WTC11 (cell line): ENCODE data around the gene AIF1. TPM values are rescaled to one million over a fixed set of nuclear protein-coding genes. Genes with fewer than 3 reads are reported as not detected.

Experiments
- ATAC-seq: fragments of 200-7000 bp; cut with Tn5 transposase; 2 replicates; pipeline ENCODE4 v1.10.0; 2021; ENCODE audit warnings: mild to moderate bottlenecking, moderate library complexity
- CTCF ChIA-PET: fragments of 300-600 bp; sonication (Branson Sonifier 250); formaldehyde crosslinking; loops from one replicate; lab custom pipeline; 2021; ENCODE audit warnings: antibody characterized with exemption; lab: Charles Lee
- POLR2A ChIA-PET: fragments of 350-600 bp; sonication (Branson Sonifier 250); formaldehyde crosslinking; loops from one replicate; lab custom pipeline; 2021; ENCODE audit warnings: antibody characterized with exemption; lab: Charles Lee
- DNase-seq: peaks from one replicate; pipeline ENCODE4 v3.0.0; 2021; ENCODE audit warnings: low spot score
- H3K27ac Mint-ChIP-seq: 2 replicates; pipeline ENCODE4 v1.8.0; 2021; ENCODE audit warnings: mixed read lengths
- H3K27me3 Mint-ChIP-seq: 2 replicates; pipeline ENCODE4 v1.8.0; 2021; ENCODE audit warnings: low read depth, mild to moderate bottlenecking, moderate library complexity, mixed read lengths
- H3K36me3 Mint-ChIP-seq: 2 replicates; pipeline ENCODE4 v1.8.0; 2021; ENCODE audit warnings: mixed read lengths
- H3K4me1 Mint-ChIP-seq: 2 replicates; pipeline ENCODE4 v1.8.0; 2022; ENCODE audit warnings: mixed read lengths
- H3K4me3 Mint-ChIP-seq: 2 replicates; pipeline ENCODE4 v1.8.0; 2021; ENCODE audit warnings: mild to moderate bottlenecking, moderate library complexity, mixed read lengths
- H3K9me3 Mint-ChIP-seq: 2 replicates; pipeline ENCODE4 v1.8.0; 2021; ENCODE audit warnings: mixed read lengths
- ATF1 ChIP-seq: sonication (generic); formaldehyde crosslinking; IDR thresholded peaks from 2 replicates; pipeline ENCODE4 v1.8.1; 2023; ENCODE audit warnings: mild to moderate bottlenecking, moderate library complexity, missing genetic modification reagents
- CREM ChIP-seq: sonication (generic); formaldehyde crosslinking; IDR thresholded peaks from 2 replicates; pipeline ENCODE4 v1.8.1; 2022; ENCODE audit warnings: mild to moderate bottlenecking, missing genetic modification reagents, moderate library complexity
- EMX1 ChIP-seq: fragments of 250-450 bp; sonication (Bioruptor Pico); IDR thresholded peaks from 2 replicates; pipeline ENCODE4 v1.8.0; 2021; ENCODE audit warnings: mild to moderate bottlenecking
- ETV6 ChIP-seq: sonication (generic); formaldehyde crosslinking; IDR thresholded peaks from 2 replicates; pipeline ENCODE4 v1.8.1; 2022; ENCODE audit warnings: mild to moderate bottlenecking, missing genetic modification reagents
- FOXK1 ChIP-seq: sonication (generic); formaldehyde crosslinking; IDR thresholded peaks from 2 replicates; pipeline ENCODE4 v1.8.0; 2022; ENCODE audit warnings: mild to moderate bottlenecking, moderate library complexity, missing genetic modification reagents
- GABPB1 ChIP-seq: sonication (generic); formaldehyde crosslinking; IDR thresholded peaks from 2 replicates; pipeline ENCODE4 v1.8.1; 2023; ENCODE audit warnings: mild to moderate bottlenecking, missing genetic modification reagents
- HMGA2 ChIP-seq: fragments of 250-450 bp; sonication (Bioruptor Pico); IDR thresholded peaks from 2 replicates; pipeline ENCODE4 v1.4.0; 2021; ENCODE audit warnings: mild to moderate bottlenecking, moderate library complexity
- JUN ChIP-seq: sonication (generic); formaldehyde crosslinking; IDR thresholded peaks from 2 replicates; pipeline ENCODE4 v1.8.0; 2023; ENCODE audit warnings: mild to moderate bottlenecking, missing genetic modification reagents
- MXD4 ChIP-seq: fragments of 250-450 bp; sonication (Bioruptor Pico); IDR thresholded peaks from 2 replicates; pipeline ENCODE4 v1.8.0; 2021; ENCODE audit warnings: mild to moderate bottlenecking, moderate library complexity, borderline replicate concordance
- NFE2L1 ChIP-seq: sonication (generic); formaldehyde crosslinking; IDR thresholded peaks from 2 replicates; pipeline ENCODE4 v1.8.1; 2023; ENCODE audit warnings: missing genetic modification reagents
- NR2C2 ChIP-seq: sonication (generic); formaldehyde crosslinking; IDR thresholded peaks from 2 replicates; pipeline ENCODE4 v1.8.0; 2022; ENCODE audit warnings: mild to moderate bottlenecking, missing genetic modification reagents
- NR3C1 ChIP-seq: sonication (generic); formaldehyde crosslinking; conservative IDR thresholded peaks from 2 replicates; pipeline ENCODE4 v1.8.1; 2023; ENCODE audit warnings: low read depth, mild to moderate bottlenecking, missing genetic modification reagents
- OVOL2 ChIP-seq: fragments of 250-450 bp; sonication (Bioruptor Pico); IDR thresholded peaks from 2 replicates; pipeline ENCODE4 v1.9.0; 2021; ENCODE audit warnings: mild to moderate bottlenecking, borderline replicate concordance
- RELA ChIP-seq: sonication (generic); formaldehyde crosslinking; IDR thresholded peaks from 2 replicates; pipeline ENCODE4 v1.8.1; 2022; ENCODE audit warnings: missing genetic modification reagents, mild to moderate bottlenecking, borderline replicate concordance
- ZNF138 ChIP-seq: sonication (generic); formaldehyde crosslinking; conservative IDR thresholded peaks from 2 replicates; pipeline ENCODE4 v1.8.1; 2022; ENCODE audit warnings: mild to moderate bottlenecking, moderate library complexity, missing genetic modification reagents
- ZNF263 ChIP-seq: sonication (generic); formaldehyde crosslinking; IDR thresholded peaks from 2 replicates; pipeline ENCODE4 v1.8.1; 2022; ENCODE audit warnings: low read depth, mild to moderate bottlenecking, moderate library complexity, missing genetic modification reagents
- ZNF317 ChIP-seq: sonication (generic); formaldehyde crosslinking; IDR thresholded peaks from 2 replicates; pipeline ENCODE4 v1.8.1; 2023; ENCODE audit warnings: low read depth, mild to moderate bottlenecking, moderate library complexity, missing genetic modification reagents, borderline replicate concordance
- ZNF396 ChIP-seq: fragments of 250-450 bp; sonication (Bioruptor Pico); IDR thresholded peaks from 2 replicates; pipeline ENCODE4 v1.8.0; 2021; ENCODE audit warnings: mild to moderate bottlenecking, moderate library complexity, borderline replicate concordance
- ZNF416 ChIP-seq: fragments of 250-450 bp; sonication (Bioruptor Pico); IDR thresholded peaks from 2 replicates; pipeline ENCODE4 v1.9.0; 2021; ENCODE audit warnings: mild to moderate bottlenecking, inconsistent platforms
- ZNF423 ChIP-seq: fragments of 250-450 bp; sonication (Bioruptor Pico); IDR thresholded peaks from 2 replicates; pipeline ENCODE4 v2.1.2; 2022; ENCODE audit warnings: mild to moderate bottlenecking, moderate library complexity
- total RNA-seq: library from RNA; stranded (reverse); gene quantifications from 3 replicates; pipeline ENCODE4 v1.2.3, GENCODE V29; 2021
- TF ChIP-seq, protein P1 (sequence below): sonication (generic); formaldehyde crosslinking; IDR thresholded peaks from 2 replicates; pipeline ENCODE4 v1.8.0; 2022; ENCODE audit warnings: mild to moderate bottlenecking, missing genetic modification reagents
- TF ChIP-seq, protein P2 (sequence below): sonication (generic); formaldehyde crosslinking; IDR thresholded peaks from 2 replicates; pipeline ENCODE4 v1.8.1; 2023; ENCODE audit warnings: mild to moderate bottlenecking, missing genetic modification reagents, moderate library complexity
- TF ChIP-seq, protein P3 (sequence below): sonication (generic); formaldehyde crosslinking; IDR thresholded peaks from 2 replicates; pipeline ENCODE4 v1.8.0; 2022; ENCODE audit warnings: mild to moderate bottlenecking, missing genetic modification reagents
- TF ChIP-seq, protein P4 (sequence below): sonication (generic); formaldehyde crosslinking; IDR thresholded peaks from 2 replicates; pipeline ENCODE4 v1.8.1; 2022; ENCODE audit warnings: mild to moderate bottlenecking, moderate library complexity, missing genetic modification reagents
- TF ChIP-seq, protein P5 (sequence below): fragments of 250-450 bp; sonication (Bioruptor Pico); IDR thresholded peaks from 2 replicates; pipeline ENCODE4 v1.9.0; 2021; ENCODE audit warnings: mild to moderate bottlenecking, borderline replicate concordance
- TF ChIP-seq, protein P6 (sequence below): sonication (generic); formaldehyde crosslinking; IDR thresholded peaks from 2 replicates; pipeline ENCODE4 v1.8.1; 2022; ENCODE audit warnings: mild to moderate bottlenecking, missing genetic modification reagents, moderate library complexity, borderline replicate concordance
- TF ChIP-seq, protein P7 (sequence below): sonication (generic); formaldehyde crosslinking; IDR thresholded peaks from 2 replicates; pipeline ENCODE4 v1.8.1; 2023; ENCODE audit warnings: mild to moderate bottlenecking, missing genetic modification reagents

The AIF1 gene
- total RNA-seq, 1 experiment from 2014 or later: 5.4 TPM

DNA sequence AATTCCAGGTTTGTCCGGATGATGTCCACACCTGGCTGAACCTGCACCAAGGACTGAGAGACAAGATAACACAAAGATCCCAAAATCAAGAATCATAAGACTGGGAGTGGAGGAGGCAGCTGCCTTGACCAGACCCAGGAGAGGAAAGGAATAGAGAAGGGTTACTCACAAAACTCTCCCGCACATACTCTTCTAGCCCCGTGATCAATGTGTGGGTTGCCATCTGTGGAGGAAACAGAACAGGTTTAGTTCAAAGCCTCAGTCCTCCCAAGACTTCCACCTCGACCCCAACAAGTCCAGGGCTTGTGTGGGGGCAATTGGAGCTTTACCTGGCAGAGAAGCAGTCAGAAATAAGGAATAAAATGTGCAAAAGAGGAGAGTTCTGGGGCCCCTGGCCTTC lies 26.3 kb downstream of the AIF1 start:
- no peaks in the 10 kb centered on the region for H3K27me3 Mint-ChIP-seq
- H3K4me3 Mint-ChIP-seq: no peak overlapping the region
- ATAC-seq (no peak), DNase-seq (no peak)
- H3K4me1 Mint-ChIP-seq: no peaks in the 10 kb centered on the region
- no peaks in the 10 kb centered on the region for H3K9me3 Mint-ChIP-seq
- CTCF ChIA-PET: no interaction called here
- H3K36me3 Mint-ChIP-seq: peaks cover 70% of the 10 kb centered on the region
- no peak overlapping the region for H3K27ac Mint-ChIP-seq
- POLR2A ChIA-PET: interaction anchor here (0.5 kb wide), 1 partner anchor 44 kb away, joined by 5 read pairs; no protein-coding TSS in a partner anchor
- TF ChIP-seq RELA (CRISPR knock-in tag) (no peak), ZNF317 (CRISPR knock-in tag) (no peak), GABPB1 (CRISPR knock-in tag) (no peak), ZNF423 (no peak), FOXK1 (no peak), ZNF138 (CRISPR knock-in tag) (no peak), ETV6 (CRISPR knock-in tag) (no peak), ZNF263 (CRISPR knock-in tag) (no peak), CREM (CRISPR knock-in tag) (no peak), ZNF396 (no peak), HMGA2 (no peak)
- TF ChIP-seq, protein P1, sequence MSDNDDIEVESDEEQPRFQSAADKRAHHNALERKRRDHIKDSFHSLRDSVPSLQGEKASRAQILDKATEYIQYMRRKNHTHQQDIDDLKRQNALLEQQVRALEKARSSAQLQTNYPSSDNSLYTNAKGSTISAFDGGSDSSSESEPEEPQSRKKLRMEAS (CRISPR knock-in tag): no peak
- TF ChIP-seq, protein P2, sequence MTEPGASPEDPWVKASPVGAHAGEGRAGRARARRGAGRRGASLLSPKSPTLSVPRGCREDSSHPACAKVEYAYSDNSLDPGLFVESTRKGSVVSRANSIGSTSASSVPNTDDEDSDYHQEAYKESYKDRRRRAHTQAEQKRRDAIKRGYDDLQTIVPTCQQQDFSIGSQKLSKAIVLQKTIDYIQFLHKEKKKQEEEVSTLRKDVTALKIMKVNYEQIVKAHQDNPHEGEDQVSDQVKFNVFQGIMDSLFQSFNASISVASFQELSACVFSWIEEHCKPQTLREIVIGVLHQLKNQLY (CRISPR knock-in tag): no peak
- TF ChIP-seq, protein P3, sequence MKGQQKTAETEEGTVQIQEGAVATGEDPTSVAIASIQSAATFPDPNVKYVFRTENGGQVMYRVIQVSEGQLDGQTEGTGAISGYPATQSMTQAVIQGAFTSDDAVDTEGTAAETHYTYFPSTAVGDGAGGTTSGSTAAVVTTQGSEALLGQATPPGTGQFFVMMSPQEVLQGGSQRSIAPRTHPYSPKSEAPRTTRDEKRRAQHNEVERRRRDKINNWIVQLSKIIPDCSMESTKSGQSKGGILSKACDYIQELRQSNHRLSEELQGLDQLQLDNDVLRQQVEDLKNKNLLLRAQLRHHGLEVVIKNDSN (CRISPR knock-in tag): no peak
- TF ChIP-seq, protein P4, sequence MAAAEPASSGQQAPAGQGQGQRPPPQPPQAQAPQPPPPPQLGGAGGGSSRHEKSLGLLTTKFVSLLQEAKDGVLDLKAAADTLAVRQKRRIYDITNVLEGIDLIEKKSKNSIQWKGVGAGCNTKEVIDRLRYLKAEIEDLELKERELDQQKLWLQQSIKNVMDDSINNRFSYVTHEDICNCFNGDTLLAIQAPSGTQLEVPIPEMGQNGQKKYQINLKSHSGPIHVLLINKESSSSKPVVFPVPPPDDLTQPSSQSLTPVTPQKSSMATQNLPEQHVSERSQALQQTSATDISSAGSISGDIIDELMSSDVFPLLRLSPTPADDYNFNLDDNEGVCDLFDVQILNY (CRISPR knock-in tag): no peak
- TF ChIP-seq, protein P5, sequence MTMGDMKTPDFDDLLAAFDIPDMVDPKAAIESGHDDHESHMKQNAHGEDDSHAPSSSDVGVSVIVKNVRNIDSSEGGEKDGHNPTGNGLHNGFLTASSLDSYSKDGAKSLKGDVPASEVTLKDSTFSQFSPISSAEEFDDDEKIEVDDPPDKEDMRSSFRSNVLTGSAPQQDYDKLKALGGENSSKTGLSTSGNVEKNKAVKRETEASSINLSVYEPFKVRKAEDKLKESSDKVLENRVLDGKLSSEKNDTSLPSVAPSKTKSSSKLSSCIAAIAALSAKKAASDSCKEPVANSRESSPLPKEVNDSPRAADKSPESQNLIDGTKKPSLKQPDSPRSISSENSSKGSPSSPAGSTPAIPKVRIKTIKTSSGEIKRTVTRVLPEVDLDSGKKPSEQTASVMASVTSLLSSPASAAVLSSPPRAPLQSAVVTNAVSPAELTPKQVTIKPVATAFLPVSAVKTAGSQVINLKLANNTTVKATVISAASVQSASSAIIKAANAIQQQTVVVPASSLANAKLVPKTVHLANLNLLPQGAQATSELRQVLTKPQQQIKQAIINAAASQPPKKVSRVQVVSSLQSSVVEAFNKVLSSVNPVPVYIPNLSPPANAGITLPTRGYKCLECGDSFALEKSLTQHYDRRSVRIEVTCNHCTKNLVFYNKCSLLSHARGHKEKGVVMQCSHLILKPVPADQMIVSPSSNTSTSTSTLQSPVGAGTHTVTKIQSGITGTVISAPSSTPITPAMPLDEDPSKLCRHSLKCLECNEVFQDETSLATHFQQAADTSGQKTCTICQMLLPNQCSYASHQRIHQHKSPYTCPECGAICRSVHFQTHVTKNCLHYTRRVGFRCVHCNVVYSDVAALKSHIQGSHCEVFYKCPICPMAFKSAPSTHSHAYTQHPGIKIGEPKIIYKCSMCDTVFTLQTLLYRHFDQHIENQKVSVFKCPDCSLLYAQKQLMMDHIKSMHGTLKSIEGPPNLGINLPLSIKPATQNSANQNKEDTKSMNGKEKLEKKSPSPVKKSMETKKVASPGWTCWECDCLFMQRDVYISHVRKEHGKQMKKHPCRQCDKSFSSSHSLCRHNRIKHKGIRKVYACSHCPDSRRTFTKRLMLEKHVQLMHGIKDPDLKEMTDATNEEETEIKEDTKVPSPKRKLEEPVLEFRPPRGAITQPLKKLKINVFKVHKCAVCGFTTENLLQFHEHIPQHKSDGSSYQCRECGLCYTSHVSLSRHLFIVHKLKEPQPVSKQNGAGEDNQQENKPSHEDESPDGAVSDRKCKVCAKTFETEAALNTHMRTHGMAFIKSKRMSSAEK: no peak
- TF ChIP-seq, protein P6, sequence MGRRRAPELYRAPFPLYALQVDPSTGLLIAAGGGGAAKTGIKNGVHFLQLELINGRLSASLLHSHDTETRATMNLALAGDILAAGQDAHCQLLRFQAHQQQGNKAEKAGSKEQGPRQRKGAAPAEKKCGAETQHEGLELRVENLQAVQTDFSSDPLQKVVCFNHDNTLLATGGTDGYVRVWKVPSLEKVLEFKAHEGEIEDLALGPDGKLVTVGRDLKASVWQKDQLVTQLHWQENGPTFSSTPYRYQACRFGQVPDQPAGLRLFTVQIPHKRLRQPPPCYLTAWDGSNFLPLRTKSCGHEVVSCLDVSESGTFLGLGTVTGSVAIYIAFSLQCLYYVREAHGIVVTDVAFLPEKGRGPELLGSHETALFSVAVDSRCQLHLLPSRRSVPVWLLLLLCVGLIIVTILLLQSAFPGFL: no peak

DNA sequence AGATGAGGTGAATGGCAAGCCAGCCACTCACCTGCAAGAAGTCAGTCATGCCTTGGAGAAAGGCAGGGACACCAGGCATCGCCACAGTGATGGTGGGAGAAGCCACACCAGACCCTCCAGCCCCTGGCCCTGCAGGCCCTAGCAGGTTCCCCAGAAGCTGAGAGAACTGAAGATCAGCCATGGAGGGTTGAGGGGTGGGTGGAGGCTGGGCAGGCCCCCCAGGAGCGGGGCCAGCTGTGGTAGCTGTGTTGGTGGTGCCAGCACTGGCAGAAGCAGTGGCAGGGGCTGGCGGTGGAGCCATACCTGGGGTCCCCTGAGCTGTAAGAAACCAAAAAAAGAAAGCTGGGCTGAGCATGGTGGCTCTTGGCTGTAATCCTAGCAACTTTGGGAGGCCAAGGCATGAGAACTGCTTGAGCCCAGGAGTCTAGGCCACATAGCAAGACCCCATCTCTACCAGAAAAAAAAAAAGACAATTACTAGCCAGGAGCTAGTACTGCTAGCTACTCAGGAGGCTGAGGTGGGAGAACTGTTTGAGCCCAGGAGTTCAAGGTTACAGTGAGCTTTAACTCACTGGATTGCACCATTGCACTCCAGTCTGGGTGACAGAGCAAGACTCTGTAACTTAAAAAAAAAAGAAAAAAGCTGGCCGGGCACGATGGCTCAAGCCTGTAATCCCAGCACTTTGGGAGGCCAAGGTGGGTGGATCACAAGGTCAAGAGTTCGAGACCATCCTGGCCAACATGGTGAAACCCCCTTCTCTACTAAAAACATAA lies 27.9 kb downstream of the AIF1 start:
- no peaks in the 10 kb centered on the region for H3K27me3 Mint-ChIP-seq
- peaks cover 68% of the 10 kb centered on the region for H3K36me3 Mint-ChIP-seq
- CTCF ChIA-PET: interaction anchor here (1.8 kb wide), 1 partner anchor 9 kb away, joined by 4 read pairs; the partner anchor contains the start of gene BAG6
- TF ChIP-seq NFE2L1 (CRISPR knock-in tag): no peak
- no peak for TF ChIP-seq NR2C2 (CRISPR knock-in tag)
- no peak for TF ChIP-seq MXD4 (CRISPR knock-in tag)
- TF ChIP-seq EMX1 (CRISPR knock-in tag): no peak
- TF ChIP-seq NR3C1 (CRISPR knock-in tag): no peak
- no peak for TF ChIP-seq ATF1 (CRISPR knock-in tag)
- TF ChIP-seq, protein P7, sequence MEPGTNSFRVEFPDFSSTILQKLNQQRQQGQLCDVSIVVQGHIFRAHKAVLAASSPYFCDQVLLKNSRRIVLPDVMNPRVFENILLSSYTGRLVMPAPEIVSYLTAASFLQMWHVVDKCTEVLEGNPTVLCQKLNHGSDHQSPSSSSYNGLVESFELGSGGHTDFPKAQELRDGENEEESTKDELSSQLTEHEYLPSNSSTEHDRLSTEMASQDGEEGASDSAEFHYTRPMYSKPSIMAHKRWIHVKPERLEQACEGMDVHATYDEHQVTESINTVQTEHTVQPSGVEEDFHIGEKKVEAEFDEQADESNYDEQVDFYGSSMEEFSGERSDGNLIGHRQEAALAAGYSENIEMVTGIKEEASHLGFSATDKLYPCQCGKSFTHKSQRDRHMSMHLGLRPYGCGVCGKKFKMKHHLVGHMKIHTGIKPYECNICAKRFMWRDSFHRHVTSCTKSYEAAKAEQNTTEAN (CRISPR knock-in tag): no peak
- no peak for TF ChIP-seq JUN (CRISPR knock-in tag)
- TF ChIP-seq ZNF416 (CRISPR knock-in tag): no peak
- TF ChIP-seq OVOL2 (CRISPR knock-in tag): no peak

More for the DNA sequence above, 27.9 kb downstream of the AIF1 start:
- DNase-seq: no peak
- Mint-ChIP-seq H3K27ac (no peak overlapping the region), H3K4me1 (no peaks in the 10 kb centered on the region), H3K4me3 (no peak overlapping the region), H3K9me3 (no peaks in the 10 kb centered on the region)
- no peak for ATAC-seq
- POLR2A ChIA-PET: interaction anchor here (0.6 to 1.4 kb wide), 2 partner anchors 22 to 149 kb away, joined by 3 read pairs; partner anchors contain the start of gene GPANK1
